HepG2 (cell line): Measurements from ENCODE around the gene POU6F1. TPM values are rescaled to one million over a fixed set of nuclear protein-coding genes. Genes with fewer than 3 reads are reported as not detected.
A peak's percentile ranks its signal among the peaks of the same experiment; 100 is the strongest.

ENCODE experiments used
- ARHGAP35 ChIP-seq: sonication (generic); formaldehyde crosslinking; IDR thresholded peaks from 2 replicates; pipeline ENCODE4 v1.9.0; 2022; ENCODE audit warnings: mild to moderate bottlenecking, inconsistent platforms, moderate library complexity, missing genetic modification reagents, borderline replicate concordance
- ELF1 ChIP-seq: sonication (generic); formaldehyde crosslinking; IDR thresholded peaks from 2 replicates; pipeline ENCODE4 v1.4.0; 2020; ENCODE audit warnings: missing genetic modification reagents
- GATAD1 ChIP-seq: IDR thresholded peaks from 2 replicates; pipeline ENCODE4 v1.6.1; 2016; ENCODE audit warnings: missing genetic modification reagents, missing compliant biosample characterization
- GLMP ChIP-seq: sonication (generic); formaldehyde crosslinking; IDR thresholded peaks from 2 replicates; pipeline ENCODE4 v1.9.0; 2021; ENCODE audit warnings: missing genetic modification reagents, mild to moderate bottlenecking, borderline replicate concordance
- MTF1 ChIP-seq: sonication (generic); formaldehyde crosslinking; IDR thresholded peaks from 2 replicates; pipeline ENCODE4 v1.5.0; 2020; ENCODE audit warnings: missing genetic modification reagents
- MXD4 ChIP-seq: IDR thresholded peaks from 2 replicates; pipeline ENCODE4 v1.6.1; 2016; ENCODE audit warnings: mild to moderate bottlenecking, missing biosample characterization, missing genetic modification reagents
- NFIC ChIP-seq: IDR thresholded peaks from 2 replicates; pipeline ENCODE4 v1.6.1; 2012; ENCODE audit warnings: mild to moderate bottlenecking, low read length, inconsistent platforms
- NFKB2 ChIP-seq: sonication (generic); formaldehyde crosslinking; IDR thresholded peaks from 2 replicates; pipeline ENCODE4 v1.4.0; 2020; ENCODE audit warnings: missing genetic modification reagents, borderline replicate concordance
- RBFOX2 ChIP-seq: fragments of 200-400 bp; formaldehyde crosslinking; IDR thresholded peaks from 2 replicates; pipeline ENCODE4 v1.6.1; 2017; ENCODE audit warnings: low read depth, mild to moderate bottlenecking, low read length
- RBM39 ChIP-seq: fragments of 200-400 bp; formaldehyde crosslinking; IDR thresholded peaks from one replicate; pipeline ENCODE4 v1.6.1; 2018; ENCODE audit warnings: antibody characterized with exemption, mild to moderate bottlenecking, low read depth, low read length; ENCODE audit not compliant: poor library complexity, severe bottlenecking
- SAP130 ChIP-seq: IDR thresholded peaks from 2 replicates; pipeline ENCODE4 v1.6.1; 2016; ENCODE audit warnings: low read depth
- TARDBP ChIP-seq: sonication (generic); formaldehyde crosslinking; IDR thresholded peaks from 2 replicates; pipeline ENCODE4 v1.8.0; 2022; ENCODE audit warnings: mild to moderate bottlenecking, missing genetic modification reagents
- TBX2 ChIP-seq: sonication (generic); formaldehyde crosslinking; IDR thresholded peaks from 2 replicates; pipeline ENCODE4 v1.5.0; 2020; ENCODE audit warnings: missing genetic modification reagents, mild to moderate bottlenecking, borderline replicate concordance
- TERF1 ChIP-seq: sonication (generic); formaldehyde crosslinking; IDR thresholded peaks from 2 replicates; pipeline ENCODE4 v1.8.0; 2022; ENCODE audit warnings: mild to moderate bottlenecking, missing genetic modification reagents, moderate library complexity
- ZFP36L1 ChIP-seq: sonication (generic); formaldehyde crosslinking; IDR thresholded peaks from 2 replicates; pipeline ENCODE4 v1.8.0; 2022; ENCODE audit warnings: mild to moderate bottlenecking, missing genetic modification reagents, moderate library complexity
- ZNF143 ChIP-seq: sonication (generic); formaldehyde crosslinking; IDR thresholded peaks from 2 replicates; pipeline ENCODE4 v1.4.0; 2020; ENCODE audit warnings: missing genetic modification reagents
- ZNF329 ChIP-seq: sonication (generic); formaldehyde crosslinking; IDR thresholded peaks from 2 replicates; pipeline ENCODE4 v1.9.0; 2021; ENCODE audit warnings: low read depth, mild to moderate bottlenecking, missing genetic modification reagents
- ZNF337 ChIP-seq: sonication (generic); formaldehyde crosslinking; IDR thresholded peaks from 2 replicates; pipeline ENCODE4 v1.5.1; 2020; ENCODE audit warnings: missing genetic modification reagents, low read depth, mild to moderate bottlenecking, borderline replicate concordance
- ZNF430 ChIP-seq: sonication (generic); formaldehyde crosslinking; IDR thresholded peaks from 2 replicates; pipeline ENCODE4 v1.9.0; 2021; ENCODE audit warnings: mild to moderate bottlenecking, missing genetic modification reagents
- ZNF451 ChIP-seq: sonication (generic); formaldehyde crosslinking; IDR thresholded peaks from 2 replicates; pipeline ENCODE4 v1.5.0; 2020; ENCODE audit warnings: mild to moderate bottlenecking, missing genetic modification reagents
- ZNF563 ChIP-seq: sonication (generic); formaldehyde crosslinking; IDR thresholded peaks from 2 replicates; pipeline ENCODE4 v1.8.0; 2022; ENCODE audit warnings: mild to moderate bottlenecking, moderate library complexity, missing genetic modification reagents
- ZNF567 ChIP-seq: sonication (generic); formaldehyde crosslinking; IDR thresholded peaks from 2 replicates; pipeline ENCODE4 v1.8.1; 2023; ENCODE audit warnings: mild to moderate bottlenecking, missing genetic modification reagents, borderline replicate concordance
- ZNF703 ChIP-seq: sonication (generic); formaldehyde crosslinking; IDR thresholded peaks from 2 replicates; pipeline ENCODE4 v1.5.1; 2020; ENCODE audit warnings: missing genetic modification reagents, mild to moderate bottlenecking, moderate library complexity, borderline replicate concordance
- ZNF740 ChIP-seq: sonication (generic); formaldehyde crosslinking; IDR thresholded peaks from 2 replicates; pipeline ENCODE4 v1.4.0; 2020; ENCODE audit warnings: missing genetic modification reagents
- polyA plus RNA-seq, 8 experiments: library from polyadenylated mRNA; depleted of rRNA in 3 of 8; stranded (reverse) in 7 of 8; unstranded in 1 of 8; fragments of >200 nt; fragmentation: Illumina TruSeq in 4 of 8; extraction: Trizol in 4 of 8; gene quantifications; 2 replicates each; pipeline versions ENCODE4 v1.2.1 to v1.2.3, GENCODE V29; 2011 to 2016; ENCODE audit warnings: low read depth in 4 of 8, missing spikeins in 1 of 8, mixed read lengths in 1 of 8; ENCODE audit not compliant: insufficient read depth in 1 of 8
- total RNA-seq, 5 experiments: library from RNA; depleted of rRNA; stranded (reverse); fragments of >200 nt; fragmentation: Illumina TruSeq; extraction: Trizol; gene quantifications; 2 replicates each; pipeline ENCODE4 v1.2.3, GENCODE V29; 2016; ENCODE audit warnings: low read depth in 1 of 5

Gene POU6F1
- total and polyA plus RNA-seq, 2 of the 13 experiments (the other 11 are each of a cell fraction or from before 2014, with no cell fraction given) = 0.48 to 0.51 TPM

GRCh38 chr12:51172515-51173431 lies 45.1 kb downstream of the POU6F1 start, which contains the start of gene TFCP2 (continued):
- TF ChIP-seq TERF1 (CRISPR knock-in tag) (no peak), ARHGAP35 (CRISPR knock-in tag) (peak; percentile 14; the same call in 1 of the 2 replicates), GLMP (CRISPR knock-in tag) (no peak), MTF1 (CRISPR knock-in tag) (no peak), ZNF563 (CRISPR knock-in tag) (peak; percentile 55), ZNF430 (CRISPR knock-in tag) (no peak; the same call in 1 of the 2 replicates), SAP130 (CRISPR knock-in tag) (peak; percentile 81), ZNF337 (CRISPR knock-in tag) (peak; percentile 19; the same call in 1 of the 2 replicates), NFIC (0 out of 2 replicates have a peak, but pooled peaks have one; percentile 12), ZNF329 (CRISPR knock-in tag) (no peak), RBM39 (peak; percentile 64), RBFOX2 (peak; percentile 76), NFKB2 (0 out of 2 replicates have a peak, but pooled peaks have one; percentile 56), ZNF143 (CRISPR knock-in tag) (0 out of 2 replicates have a peak, but pooled peaks have one; percentile 33), ZFP36L1 (CRISPR knock-in tag) (no peak), ZNF740 (CRISPR knock-in tag) (no peak), ELF1 (CRISPR knock-in tag) (peak; percentile 67), ZNF451 (no peak), TBX2 (peak; percentile 65), ZNF703 (CRISPR knock-in tag) (no peak), MXD4 (no peak; the same call in 1 of the 2 replicates), GATAD1 (CRISPR knock-in tag) (peak; percentile 76), TARDBP (peak; percentile 36), ZNF567 (CRISPR knock-in tag) (no peak)
